HEK293T (cell line): ENCODE data around the gene TMEM9B.

ENCODE experiments used
- BHLHE40 ChIP-seq: fragments of 450-650 bp; IDR thresholded peaks from 2 replicates; pipeline ENCODE4 v1.6.1; 2016; ENCODE audit warnings: mild to moderate bottlenecking, moderate library complexity, borderline replicate concordance
- CTBP1 ChIP-seq: fragments of 450-650 bp; IDR thresholded peaks from 2 replicates; pipeline ENCODE4 v1.6.1; 2016; ENCODE audit warnings: borderline replicate concordance
- FOXA1 ChIP-seq: fragments of 450-650 bp; IDR thresholded peaks from 2 replicates; pipeline ENCODE4 v1.6.1; 2016; ENCODE audit warnings: mild to moderate bottlenecking
- HDGF ChIP-seq: fragments of 450-650 bp; IDR thresholded peaks from 2 replicates; pipeline ENCODE4 v1.6.1; 2017; ENCODE audit warnings: antibody characterized with exemption, borderline replicate concordance
- LEF1 ChIP-seq: fragments of 450-650 bp; IDR thresholded peaks from 2 replicates; pipeline ENCODE4 v1.6.1; 2017; ENCODE audit warnings: mild to moderate bottlenecking, borderline replicate concordance
- SUZ12 ChIP-seq: fragments of 450-650 bp; IDR thresholded peaks from 2 replicates; pipeline ENCODE4 v1.6.1; 2016; ENCODE audit warnings: mild to moderate bottlenecking
- TARDBP ChIP-seq: fragments of 450-650 bp; IDR thresholded peaks from 2 replicates; pipeline ENCODE4 v1.6.1; 2016

DNA sequence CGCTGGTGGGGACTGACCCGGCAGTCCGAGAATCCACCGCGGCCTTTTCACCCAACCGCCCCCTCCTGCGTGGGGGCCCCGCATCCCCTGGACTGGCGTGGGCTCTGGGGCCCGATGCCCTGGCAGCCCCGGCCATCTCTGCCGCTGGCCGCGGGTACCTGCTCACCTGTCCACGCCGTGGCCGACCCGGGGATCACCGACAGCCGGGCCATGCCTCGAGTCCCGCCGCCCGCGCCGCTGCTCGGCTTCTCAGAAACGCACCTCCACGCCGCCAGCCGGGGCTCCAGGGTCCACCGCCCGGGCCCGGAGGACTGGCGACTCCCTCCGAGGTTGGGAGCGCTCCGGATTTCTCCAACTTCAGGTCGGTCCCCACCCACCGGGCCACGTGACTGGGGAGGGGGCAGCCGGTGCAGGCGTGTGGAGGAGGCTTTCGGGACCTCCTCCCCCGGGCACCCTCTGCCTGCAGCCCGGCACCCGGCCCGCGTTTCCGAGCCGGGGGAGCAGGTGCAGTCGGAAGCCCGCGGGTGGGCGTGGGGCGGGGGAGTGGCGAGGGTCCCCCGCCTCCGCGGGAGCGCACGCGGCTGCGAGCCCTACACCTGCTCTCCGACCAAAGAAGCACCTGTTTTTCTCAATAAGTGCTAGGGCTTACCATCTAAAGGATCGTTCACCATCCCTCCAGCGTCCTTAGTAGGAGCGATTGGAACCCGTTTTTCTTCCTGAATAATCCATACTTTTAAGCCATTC is 40.1 kb upstream of the TMEM9B start:
- TF ChIP-seq LEF1 (no peak), BHLHE40 (no peak), TARDBP (no peak), FOXA1 (no peak), SUZ12 (no peak), CTBP1 (no peak), HDGF (no peak)
